ENCODE data around the gene CCL23. TPM values are rescaled to one million over a fixed set of nuclear protein-coding genes. Genes with fewer than 3 reads are reported as not detected.

CCL23 gene
- total and polyA plus RNA-seq, 7 donors, result 0.18 to 0.47 (median 0.38) TPM; not detected in 4

DNA sequence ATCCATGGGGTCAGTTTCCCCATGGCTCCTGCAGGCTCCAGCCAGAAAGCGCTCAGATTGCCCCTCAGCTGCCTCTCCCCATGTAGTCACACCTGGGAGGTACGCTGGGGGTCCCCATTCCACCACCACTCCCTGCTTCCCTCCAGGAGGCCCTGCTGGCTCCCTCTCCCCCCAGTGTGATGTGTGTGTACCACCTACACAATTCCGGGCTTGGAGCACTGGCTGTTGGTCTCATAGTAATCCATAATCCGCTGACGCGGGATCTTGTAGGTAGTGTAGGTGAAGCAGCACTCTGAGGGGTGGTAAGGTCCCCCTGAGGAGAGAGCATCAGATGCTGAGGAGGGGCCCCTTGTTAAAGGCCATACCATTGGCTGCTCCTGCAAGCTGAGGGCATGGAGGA, 33.6 kb downstream of the CCL23 start:
- TF ChIP-seq, protein P1, sequence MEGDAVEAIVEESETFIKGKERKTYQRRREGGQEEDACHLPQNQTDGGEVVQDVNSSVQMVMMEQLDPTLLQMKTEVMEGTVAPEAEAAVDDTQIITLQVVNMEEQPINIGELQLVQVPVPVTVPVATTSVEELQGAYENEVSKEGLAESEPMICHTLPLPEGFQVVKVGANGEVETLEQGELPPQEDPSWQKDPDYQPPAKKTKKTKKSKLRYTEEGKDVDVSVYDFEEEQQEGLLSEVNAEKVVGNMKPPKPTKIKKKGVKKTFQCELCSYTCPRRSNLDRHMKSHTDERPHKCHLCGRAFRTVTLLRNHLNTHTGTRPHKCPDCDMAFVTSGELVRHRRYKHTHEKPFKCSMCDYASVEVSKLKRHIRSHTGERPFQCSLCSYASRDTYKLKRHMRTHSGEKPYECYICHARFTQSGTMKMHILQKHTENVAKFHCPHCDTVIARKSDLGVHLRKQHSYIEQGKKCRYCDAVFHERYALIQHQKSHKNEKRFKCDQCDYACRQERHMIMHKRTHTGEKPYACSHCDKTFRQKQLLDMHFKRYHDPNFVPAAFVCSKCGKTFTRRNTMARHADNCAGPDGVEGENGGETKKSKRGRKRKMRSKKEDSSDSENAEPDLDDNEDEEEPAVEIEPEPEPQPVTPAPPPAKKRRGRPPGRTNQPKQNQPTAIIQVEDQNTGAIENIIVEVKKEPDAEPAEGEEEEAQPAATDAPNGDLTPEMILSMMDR (IDR thresholded peaks at IDR 0.05), result no peak
- Histone ChIP-seq H3K9me3 (peaks cover 4% of the 10 kb centered on the region), H3K27ac (no peak overlapping the region), H3K4me1 (no peaks in the 10 kb centered on the region), H3K27me3 (ENCODE audit: insufficient read depth in 3 of 3, low read length in 2 of 3) (peaks cover 0 to 3% (median 2%) of the 10 kb centered on the region in 3 donors), H3K36me3 (ENCODE audit: insufficient read depth in 1 of 2, low read depth in 1 of 2) (no peaks in the 10 kb centered on the region), H3K4me3 (no peak overlapping the region)
- no peak for DNase-seq
- ATAC-seq, result no peak
- intact Hi-C loops (cut with DNase I), result no loop called here
- WGBS, 3 donors, result 87 to 93% (median 88%) methylated on average over 6 of the region's 6 CpGs

DNA sequence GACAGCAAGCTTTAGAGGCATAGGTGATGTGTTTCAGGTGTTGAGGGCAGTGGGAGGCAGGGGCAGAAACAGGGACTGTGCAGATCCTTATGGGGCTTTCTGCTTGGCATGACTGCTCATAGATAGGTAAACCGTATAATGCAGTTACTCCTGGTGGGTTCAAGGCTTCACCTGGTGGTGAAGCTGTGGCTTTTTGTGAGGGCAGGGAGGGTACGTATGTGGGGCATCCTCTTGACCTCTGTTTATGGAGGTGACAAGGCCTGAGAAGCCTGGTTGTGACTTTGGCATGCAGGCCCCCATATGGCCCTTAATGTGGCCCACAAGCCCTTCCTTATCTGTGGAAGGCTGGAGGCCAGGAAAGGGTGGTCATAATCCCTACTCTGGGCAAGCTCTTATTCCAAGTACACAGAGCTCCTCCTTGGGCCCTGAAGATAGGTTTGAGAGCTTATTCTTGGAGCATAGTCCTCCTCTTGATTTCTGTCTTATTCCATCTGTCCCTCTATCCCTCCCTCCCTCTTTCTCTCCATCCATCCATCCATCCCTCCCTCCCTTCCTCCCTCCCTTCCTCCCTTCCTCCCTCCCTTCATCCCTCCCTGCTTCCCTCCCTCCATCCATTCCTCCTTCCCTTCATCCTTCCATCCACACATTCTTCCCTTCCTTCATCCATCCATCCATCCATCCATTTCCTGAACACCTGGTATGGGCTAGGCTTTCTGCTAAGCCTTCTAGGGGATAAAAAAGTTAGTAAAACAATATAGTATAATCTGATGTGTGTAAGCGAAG, 35.2 kb downstream of the CCL23 start:
- TF ChIP-seq, protein P1 (IDR thresholded peaks at IDR 0.05), result no peak
- 84 to 90% (median 84%) methylated on average over 3 of the region's 3 CpGs for WGBS, 3 donors
- Histone ChIP-seq H3K27ac (no peak overlapping the region), H3K4me1 (no peaks in the 10 kb centered on the region), H3K36me3 (ENCODE audit: insufficient read depth in 1 of 2, low read depth in 1 of 2) (no peaks in the 10 kb centered on the region), H3K27me3 (ENCODE audit: insufficient read depth in 3 of 3, low read length in 2 of 3) (peaks cover 0 to 3% (median 2%) of the 10 kb centered on the region in 3 donors), H3K9me3 (no peaks in the 10 kb centered on the region), H3K4me3 (no peak overlapping the region)
- ATAC-seq (no peak), DNase-seq (no peak)
- intact Hi-C loops (cut with DNase I), result no loop called here

DNA sequence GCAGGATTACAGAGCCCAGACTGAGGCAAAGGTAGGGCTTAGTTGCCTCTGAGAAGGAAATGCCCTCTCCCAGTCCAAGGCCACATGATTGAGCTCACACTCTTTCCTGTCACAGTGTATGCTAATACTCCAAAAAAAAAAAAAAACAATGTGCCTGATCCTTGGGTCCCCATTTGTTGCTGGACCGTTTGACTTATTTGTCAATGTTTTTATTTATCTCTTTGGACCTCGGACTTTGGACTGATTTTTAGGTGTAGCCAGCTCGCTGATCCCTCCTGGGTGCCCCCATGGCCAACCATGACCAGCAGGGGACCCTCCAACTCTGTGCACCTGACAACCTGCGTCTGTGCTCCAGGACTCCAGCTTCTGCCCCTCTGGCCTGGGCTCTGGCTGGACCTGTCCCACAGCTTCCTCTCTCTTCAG, 35.9 kb downstream of the CCL23 start:
- Histone ChIP-seq H3K9me3 (no peaks in the 10 kb centered on the region), H3K27me3 (ENCODE audit: insufficient read depth in 3 of 3, low read length in 2 of 3) (peaks cover 0 to 3% (median 2%) of the 10 kb centered on the region in 3 donors), H3K27ac (no peak overlapping the region), H3K4me3 (no peak overlapping the region), H3K4me1 (no peaks in the 10 kb centered on the region), H3K36me3 (ENCODE audit: insufficient read depth in 1 of 2, low read depth in 1 of 2) (no peaks in the 10 kb centered on the region)
- intact Hi-C loops (cut with DNase I), result no loop called here
- TF ChIP-seq, protein P1 (IDR thresholded peaks at IDR 0.05), result no peak
- ATAC-seq (no peak), DNase-seq (no peak)
- WGBS, 3 donors, result 64 to 70% (median 65%) methylated on average over 4 of the region's 4 CpGs

DNA sequence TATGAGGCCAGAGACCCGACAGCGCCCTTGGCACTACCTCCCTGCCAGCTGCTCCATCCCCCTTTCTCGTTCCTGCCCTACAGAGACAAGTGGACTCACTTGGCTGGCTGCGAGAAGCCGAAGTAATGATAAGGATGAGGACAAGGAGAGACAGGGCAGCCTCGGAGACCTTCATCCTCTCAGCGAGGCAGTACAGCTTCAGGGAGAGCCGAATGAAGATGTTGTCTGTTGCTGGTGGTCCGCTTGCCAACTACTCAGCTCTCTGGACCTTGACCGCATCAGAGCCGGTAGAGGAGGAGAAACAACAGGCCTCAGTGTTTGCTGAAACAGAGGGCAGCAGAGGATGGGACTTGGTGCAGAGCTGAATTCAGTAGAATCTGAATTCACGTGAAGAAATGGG, 36.5 kb downstream of the CCL23 start, which contains the start of gene CCL16:
Gene CCL16 (minus strand): TSS at position 252 of the 400 bp plus-strand sequence. CDS start 77 bp downstream, at position 175.
- H3K36me3 ChIP-seq (ENCODE audit: insufficient read depth in 1 of 2, low read depth in 1 of 2), result no peaks in the 10 kb centered on the region
- WGBS, 3 donors, result 80 to 85% (median 83%) methylated on average over 12 of the region's 12 CpGs
- ATAC-seq (no peak), DNase-seq (no peak)
- TF ChIP-seq, protein P1 (IDR thresholded peaks at IDR 0.05), result no peak
- no peaks in the 10 kb centered on the region for H3K4me1 ChIP-seq
- H3K27ac ChIP-seq, result no peak within 1 kb of the TSS
- no peaks in the 10 kb centered on the region for H3K9me3 ChIP-seq
- H3K4me3 ChIP-seq, result no peak within 1 kb of the TSS
- H3K27me3 ChIP-seq (ENCODE audit: insufficient read depth in 3 of 3, low read length in 2 of 3), result peaks cover 0 to 3% (median 2%) of the 10 kb centered on the region in 3 donors
- intact Hi-C loops (cut with DNase I), result no loop called here
